Testis (tissue), 2 donors: ENCODE data around the gene METAP1D.

Experiments used
- CTCF ChIP-seq, 3 experiments: fragments of 450-650 bp in 2 of 3; fragments of 200-600 bp in 1 of 3; sonication (generic) in 1 of 3; IDR thresholded peaks; one replicate each; pipeline ENCODE4 v1.5.1; 2016 to 2019; ENCODE audit warnings: antibody characterized with exemption in 3 of 3, mild to moderate bottlenecking in 2 of 3, moderate library complexity in 1 of 3
- POLR2A ChIP-seq: fragments of 450-650 bp; IDR thresholded peaks from one replicate; pipeline ENCODE4 v1.6.1; 2017; ENCODE audit warnings: antibody characterized with exemption, mild to moderate bottlenecking, moderate library complexity

GRCh38 chr2:172063446-172063845 lies 63.7 kb downstream of the METAP1D start:
- TF ChIP-seq CTCF (IDR thresholded peaks at IDR 0.05) = no peak
- TF ChIP-seq POLR2A = no peak
